ENCODE data around the gene SLC38A4.

Gene SLC38A4

DNA sequence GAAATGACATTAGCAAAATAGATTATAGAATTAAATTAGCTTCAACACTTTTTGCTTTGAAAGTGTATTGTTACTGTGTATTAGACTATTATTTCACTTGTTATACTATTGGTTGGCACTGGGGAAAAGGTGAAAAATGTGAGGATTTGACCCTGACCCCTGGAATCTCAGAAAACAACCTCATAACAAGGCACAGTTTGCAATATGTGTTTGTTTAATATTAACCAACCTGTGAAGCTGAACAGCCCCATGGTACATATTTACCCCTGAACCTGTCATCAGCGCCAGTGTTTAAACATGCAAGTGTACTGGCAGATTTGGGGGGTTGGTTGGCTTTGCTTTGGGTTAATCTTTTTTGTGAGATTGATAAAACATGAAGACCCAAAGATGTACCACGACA, 11.7 kb downstream of the SLC38A4 start:
- DNase-seq: no peak

- DNase-seq: no peak
Observed at GRCh38 chr12:46811185-46811584, 14.6 kb downstream of the SLC38A4 start.

GRCh38 chr12:46808955-46809697, 16.7 kb downstream of the SLC38A4 start:
- no peak for DNase-seq

- DNase-seq: no peak
Observed at GRCh38 chr12:46808317-46808716, 17.5 kb downstream of the SLC38A4 start.

- DNase-seq: no peak
Observed at GRCh38 chr12:46804054-46804453, 21.7 kb downstream of the SLC38A4 start.

GRCh38 chr12:46803517-46803916, 22.3 kb downstream of the SLC38A4 start:
- no peak for DNase-seq

- no peak for DNase-seq
Observed at GRCh38 chr12:46801293-46801692, 24.5 kb downstream of the SLC38A4 start.

DNA sequence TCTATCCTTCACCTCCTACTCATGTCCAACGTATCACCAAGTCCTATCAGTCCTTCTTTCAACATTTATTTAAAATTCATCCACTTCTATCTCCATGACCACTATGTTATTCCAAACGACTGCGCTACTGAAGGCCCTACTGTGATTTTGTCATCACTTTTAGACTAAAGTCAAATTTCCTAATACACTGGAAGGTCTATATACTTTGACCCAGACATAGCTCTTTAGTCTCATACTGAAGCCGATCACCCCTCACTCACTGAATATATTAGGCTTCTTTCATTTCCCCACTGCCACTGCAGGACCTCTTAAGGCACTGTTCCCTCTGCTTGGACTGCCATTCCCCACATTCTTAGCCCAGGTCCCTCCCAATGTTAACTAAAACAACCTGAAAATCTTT, 25.6 kb downstream of the SLC38A4 start:
- no peak for DNase-seq

DNA sequence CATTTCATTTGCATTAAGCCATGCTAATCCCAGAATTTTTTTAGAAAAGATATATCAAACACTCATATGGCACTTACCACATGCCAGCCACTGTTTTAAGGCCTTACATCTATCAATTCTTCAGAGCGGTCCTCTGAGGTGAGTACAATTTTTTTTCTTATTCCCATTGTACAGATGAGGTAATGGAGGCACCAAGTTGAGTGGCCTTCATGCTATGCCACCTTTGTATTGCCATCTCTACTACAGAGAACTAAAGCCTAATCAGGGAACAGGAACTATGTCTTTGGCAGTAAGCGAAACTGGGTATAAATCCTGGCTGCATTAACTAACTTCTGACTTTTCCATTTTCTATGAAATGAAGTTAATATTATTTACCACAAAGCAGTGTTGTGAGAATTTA, 27.1 kb downstream of the SLC38A4 start:
- no peak for DNase-seq

GRCh38 chr12:46798056-46798455, 27.7 kb downstream of the SLC38A4 start:
- no peak for DNase-seq

DNA sequence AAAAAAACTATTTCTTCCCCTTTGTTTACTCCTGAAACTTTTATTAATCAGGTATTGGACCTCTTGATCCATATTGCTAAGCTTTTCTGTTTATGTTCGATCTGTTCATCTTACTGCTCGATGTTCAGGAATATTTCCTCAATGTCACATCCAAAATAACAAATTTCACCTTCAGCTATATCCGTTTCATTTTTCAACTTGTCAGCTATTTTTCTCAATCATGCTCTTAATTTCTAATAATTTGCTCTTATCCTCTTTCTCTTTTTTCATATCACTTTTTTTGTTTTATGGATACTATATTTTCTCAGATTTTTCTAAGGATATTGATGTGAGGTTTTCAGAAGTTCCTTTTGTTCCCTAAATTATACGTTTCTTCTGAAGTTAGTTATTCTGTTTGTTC, 29.8 kb downstream of the SLC38A4 start:
- DNase-seq: no peak

GRCh38 chr12:46794593-46795190, 31.1 kb downstream of the SLC38A4 start:
- DNase-seq: no peak

DNA sequence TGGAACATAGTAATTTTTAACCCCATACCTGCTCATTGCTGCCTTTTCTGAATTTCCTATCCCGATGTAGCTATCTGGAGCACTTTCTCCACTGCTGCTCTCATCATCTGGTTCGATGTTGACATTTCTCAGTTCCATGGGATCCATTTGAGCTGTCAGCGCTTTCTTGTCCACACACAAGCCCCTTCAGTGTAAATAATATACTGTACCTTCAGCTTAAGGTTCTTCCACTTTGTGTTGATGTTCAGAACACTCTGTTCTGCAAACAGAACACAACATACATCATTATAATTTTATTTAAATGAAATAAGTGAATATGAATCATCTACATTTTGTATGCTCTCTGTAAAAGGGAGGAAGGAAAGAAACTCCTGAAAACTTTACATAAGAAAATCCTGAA, 32.9 kb downstream of the SLC38A4 start:
- no peak for DNase-seq

DNA sequence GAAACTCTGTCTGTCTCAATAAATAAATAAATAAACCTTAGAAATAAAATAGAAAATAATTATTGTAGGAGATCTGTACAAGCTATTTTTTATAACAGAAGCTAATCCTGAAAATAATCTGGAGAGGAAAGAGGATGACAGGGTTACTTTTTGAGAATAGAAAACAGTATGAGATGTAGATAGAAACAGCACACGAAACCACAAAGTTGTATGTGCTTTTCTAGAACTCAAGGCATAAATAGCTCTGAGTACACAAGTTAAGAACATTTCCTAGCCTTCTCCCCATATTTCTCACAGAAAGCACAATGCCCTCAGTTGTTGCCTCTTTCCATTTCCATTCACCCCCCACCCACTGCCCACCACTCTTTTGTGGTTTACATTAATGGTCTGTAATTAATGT, 35.7 kb downstream of the SLC38A4 start:
- no peak for DNase-seq

DNA sequence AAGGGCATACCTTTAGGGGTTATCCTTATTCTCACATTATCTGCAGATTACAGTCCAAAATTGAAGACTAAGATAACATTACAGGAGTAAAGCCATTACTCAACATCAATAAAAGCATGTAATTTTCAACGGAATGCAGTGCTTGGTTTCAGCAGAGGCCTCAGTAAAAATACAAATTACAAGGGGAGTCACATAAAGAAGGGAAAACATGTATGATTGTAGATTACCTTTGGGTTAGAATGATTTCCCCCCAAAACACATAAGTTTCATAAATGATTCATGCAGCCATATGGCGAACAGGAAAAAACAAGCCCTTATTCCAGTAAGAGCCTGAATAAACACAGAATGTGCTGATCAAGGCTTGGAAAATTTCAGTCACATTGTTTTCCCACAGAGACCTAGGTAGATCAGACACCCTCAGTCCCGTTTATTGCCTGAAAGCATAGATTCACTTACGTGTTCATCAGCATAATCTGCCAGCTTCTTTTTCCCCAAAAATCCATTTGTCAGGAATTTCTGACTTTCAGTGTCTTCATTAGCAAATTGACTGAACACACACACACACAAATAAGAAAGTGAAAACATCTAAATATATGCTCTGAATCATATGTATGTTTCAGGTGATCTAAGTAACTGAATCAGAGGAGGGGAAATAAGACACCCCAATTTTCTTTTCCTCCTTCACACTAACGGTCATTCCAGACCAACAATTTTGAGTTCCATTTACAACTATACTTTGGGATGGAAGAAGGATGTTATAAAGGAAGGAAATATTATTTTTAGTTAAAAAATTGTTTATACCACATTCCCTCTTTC, 37.5 kb downstream of the SLC38A4 start:
- no peak for DNase-seq

GRCh38 chr12:46787496-46788055, 38.2 kb downstream of the SLC38A4 start:
- DNase-seq: no peak

DNA sequence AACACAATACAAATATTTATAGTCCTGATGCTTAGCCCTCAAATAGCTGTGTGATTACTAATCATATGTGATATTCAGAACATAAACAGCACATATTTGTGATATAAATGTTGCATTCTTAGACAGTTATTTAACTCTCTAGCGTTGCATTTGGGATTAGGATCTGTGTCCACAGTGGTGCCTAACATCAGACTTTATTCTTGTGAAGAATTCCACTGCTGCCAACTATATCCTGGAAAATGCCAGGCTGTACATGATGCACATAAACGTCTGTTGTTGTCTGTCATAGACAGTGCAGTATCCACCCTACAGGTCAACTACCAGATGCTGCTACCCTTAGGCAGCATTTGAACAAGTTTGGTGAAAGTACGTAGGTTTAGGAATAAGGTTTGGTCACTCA, 39.0 kb downstream of the SLC38A4 start:
- no peak for DNase-seq

DNA sequence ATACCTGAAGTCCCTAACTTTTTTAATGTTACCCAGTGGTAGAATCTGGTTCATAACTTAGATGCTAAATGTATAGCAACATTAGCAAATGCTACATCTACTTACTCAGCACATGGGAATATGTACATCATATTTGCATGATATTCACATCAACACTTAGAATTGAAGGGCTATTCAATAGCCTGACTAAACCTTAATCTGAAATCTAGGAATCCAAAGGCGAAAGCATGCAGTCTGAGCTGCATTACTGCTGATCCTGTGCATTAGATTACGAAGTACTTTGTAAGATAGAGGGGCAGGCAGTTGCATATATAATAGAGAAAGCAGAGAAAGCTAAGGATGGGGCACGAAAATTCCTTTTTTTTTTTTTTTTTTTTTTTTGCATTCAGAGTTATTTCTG, 40.4 kb downstream of the SLC38A4 start:
- DNase-seq: no peak

DNA sequence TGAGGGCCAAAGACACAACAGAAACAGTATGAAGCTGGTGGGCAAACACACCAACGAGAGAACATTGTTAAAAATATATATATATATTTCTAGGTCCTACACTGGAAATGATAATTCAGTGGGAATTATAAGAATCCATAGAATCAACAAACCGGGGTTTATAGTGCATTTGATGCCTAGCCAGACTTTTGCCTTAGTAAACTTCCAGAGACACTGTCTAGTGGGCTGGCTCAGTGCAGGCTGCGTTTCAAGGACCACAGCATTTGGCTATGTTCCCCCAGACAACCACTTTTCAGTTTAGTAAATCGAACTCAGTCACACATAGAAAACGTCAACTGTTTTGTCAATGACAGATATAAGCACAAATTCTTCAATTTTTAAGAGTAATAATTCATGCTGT, 41.9 kb downstream of the SLC38A4 start:
- DNase-seq: no peak

- DNase-seq: no peak
Observed at GRCh38 chr12:46779879-46780278, 45.9 kb downstream of the SLC38A4 start.

GRCh38 chr12:46779063-46779462, 46.7 kb downstream of the SLC38A4 start:
- no peak for DNase-seq

DNA sequence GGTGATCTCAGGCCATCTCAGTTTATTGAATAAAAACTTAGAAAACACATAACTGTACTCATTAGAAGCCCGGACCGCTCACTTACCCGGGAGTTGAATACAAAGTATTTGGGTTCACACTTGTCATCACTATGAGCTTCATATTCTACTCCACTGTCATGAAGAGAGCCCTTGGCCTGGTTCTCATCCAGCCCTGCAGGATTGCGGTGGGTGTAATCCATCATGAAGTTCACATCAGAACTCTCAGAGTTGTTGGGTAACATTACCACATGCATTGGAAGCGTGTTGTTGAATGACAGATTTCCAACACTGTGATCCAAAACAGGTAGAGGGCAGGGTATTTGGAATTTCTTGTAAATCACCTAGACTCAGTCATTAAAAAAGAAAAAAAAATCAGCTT, 47.4 kb downstream of the SLC38A4 start:
- DNase-seq: no peak

GRCh38 chr12:46777587-46777986, 48.2 kb downstream of the SLC38A4 start:
- no peak for DNase-seq

GRCh38 chr12:46775796-46776195, 50.0 kb downstream of the SLC38A4 start:
- DNase-seq: no peak

Measured in NCI-H187 treated with DMSO at 0.1 percent for 48 hours (cell line).